SK-N-SH treated with all-trans-retinoic acid at 6 μM for 48 hours (cell line): Measurements from ENCODE around the gene MALT1.

ENCODE experiments used
- ATAC-seq: fragments of 200-7000 bp; cut with Tn5 transposase; 3 replicates; pipeline ENCODE4 v1.9.1; 2020; ENCODE audit warnings: mild to moderate bottlenecking, moderate library complexity
- BACH2 ChIP-seq: fragments of 250-450 bp; sonication (Bioruptor Pico); IDR thresholded peaks from 2 replicates; pipeline ENCODE4 v1.9.0; 2021; ENCODE audit warnings: mild to moderate bottlenecking, borderline replicate concordance
- CSDC2 ChIP-seq: fragments of 250-450 bp; sonication (Bioruptor Pico); IDR thresholded peaks from 2 replicates; pipeline ENCODE4 v1.5.0; 2020; ENCODE audit warnings: mild to moderate bottlenecking, moderate library complexity
- ESRRG ChIP-seq: fragments of 250-450 bp; sonication (Bioruptor Pico); IDR thresholded peaks from 2 replicates; pipeline ENCODE4 v1.6.1; 2021; ENCODE audit warnings: mild to moderate bottlenecking
- GLIS3 ChIP-seq: fragments of 250-450 bp; sonication (Bioruptor Pico); IDR thresholded peaks from 2 replicates; pipeline ENCODE4 v1.5.0; 2020; ENCODE audit warnings: mild to moderate bottlenecking, moderate library complexity
- ISL1 ChIP-seq: fragments of 250-450 bp; sonication (Bioruptor Pico); IDR thresholded peaks from 2 replicates; pipeline ENCODE4 v2.1.2; 2022; ENCODE audit warnings: mild to moderate bottlenecking, moderate library complexity
- PATZ1 ChIP-seq: fragments of 250-450 bp; sonication (Bioruptor Pico); IDR thresholded peaks from 2 replicates; pipeline ENCODE4 v1.8.0; 2020; ENCODE audit warnings: mild to moderate bottlenecking, moderate library complexity, borderline replicate concordance
- POU6F1 ChIP-seq: fragments of 250-450 bp; sonication (Bioruptor Pico); IDR thresholded peaks from 2 replicates; pipeline ENCODE4 v1.8.0; 2021; ENCODE audit warnings: low read depth, mild to moderate bottlenecking, moderate library complexity, borderline replicate concordance
- PPARA ChIP-seq: fragments of 250-450 bp; sonication (Bioruptor Pico); IDR thresholded peaks from 2 replicates; pipeline ENCODE4 v1.5.0; 2020; ENCODE audit warnings: mild to moderate bottlenecking, borderline replicate concordance
- SNAI2 ChIP-seq: fragments of 250-450 bp; sonication (Bioruptor Pico); IDR thresholded peaks from 2 replicates; pipeline ENCODE4 v1.5.0; 2020; ENCODE audit warnings: mild to moderate bottlenecking, moderate library complexity
- TSHZ2 ChIP-seq: fragments of 250-450 bp; sonication (Bioruptor Pico); IDR thresholded peaks from 2 replicates; pipeline ENCODE4 v1.5.0; 2020; ENCODE audit warnings: mild to moderate bottlenecking, moderate library complexity
- ZC3H10 ChIP-seq: fragments of 250-450 bp; sonication (Bioruptor Pico); IDR thresholded peaks from 2 replicates; pipeline ENCODE4 v1.5.1; 2021; ENCODE audit warnings: mild to moderate bottlenecking, moderate library complexity
- ZFP3 ChIP-seq: fragments of 250-450 bp; sonication (Bioruptor Pico); IDR thresholded peaks from 2 replicates; pipeline ENCODE4 v1.5.0; 2020; ENCODE audit warnings: mild to moderate bottlenecking, moderate library complexity
- ZFP30 ChIP-seq: fragments of 450-650 bp; formaldehyde crosslinking; IDR thresholded peaks from 2 replicates; pipeline ENCODE4 v1.5.0; 2022; ENCODE audit warnings: mild to moderate bottlenecking, moderate library complexity
- ZNF565 ChIP-seq: fragments of 450-650 bp; formaldehyde crosslinking; conservative IDR thresholded peaks from 2 replicates; pipeline ENCODE4 v1.5.0; 2020; ENCODE audit warnings: low read depth, mild to moderate bottlenecking, moderate library complexity
- ZNF70 ChIP-seq: fragments of 450-650 bp; formaldehyde crosslinking; IDR thresholded peaks from 2 replicates; pipeline ENCODE4 v1.5.0; 2020; ENCODE audit warnings: mild to moderate bottlenecking, moderate library complexity

The MALT1 gene

GRCh38 chr18:58761241-58761969 is 90.1 kb downstream of the MALT1 start:
- ATAC-seq, result no peak
- TF ChIP-seq ZC3H10 (CRISPR knock-in tag) (no peak), PPARA (CRISPR knock-in tag) (no peak), GLIS3 (CRISPR knock-in tag) (no peak), TSHZ2 (CRISPR knock-in tag) (no peak), ZFP30 (CRISPR knock-in tag) (no peak), POU6F1 (CRISPR knock-in tag) (no peak)

GRCh38 chr18:58761970-58762780 is 90.9 kb downstream of the MALT1 start:
- no peak for ATAC-seq
- no peak for TF ChIP-seq PATZ1 (CRISPR knock-in tag)

- ATAC-seq, result no peak
- TF ChIP-seq ZFP3 (CRISPR knock-in tag), result no peak
- no peak for TF ChIP-seq ESRRG (CRISPR knock-in tag)
- TF ChIP-seq PATZ1 (CRISPR knock-in tag), result no peak
- no peak for TF ChIP-seq SNAI2
- TF ChIP-seq ISL1, result no peak
- TF ChIP-seq CSDC2, result no peak
- no peak for TF ChIP-seq ZNF70 (CRISPR knock-in tag)
- TF ChIP-seq POU6F1 (CRISPR knock-in tag), result no peak
- TF ChIP-seq TSHZ2 (CRISPR knock-in tag), result no peak
- TF ChIP-seq ZFP30 (CRISPR knock-in tag), result no peak
- no peak for TF ChIP-seq GLIS3 (CRISPR knock-in tag)
- no peak for TF ChIP-seq ZNF565 (CRISPR knock-in tag)
- TF ChIP-seq BACH2, result no peak
- TF ChIP-seq, all 23 proteins: peak for 0
Measured at GRCh38 chr18:58762781-58763171, 91.5 kb downstream of the MALT1 start.
